Regular cardiac myocyte (primary cell): Measurements from ENCODE around the gene PATL1. TPM values are rescaled to one million over a fixed set of nuclear protein-coding genes. Genes with fewer than 3 reads are reported as not detected.

Experiments
- total RNA-seq: library from RNA; depleted of rRNA; stranded (reverse); fragments of >200 nt; gene quantifications from 2 replicates; pipeline ENCODE4 v1.2.3, GENCODE V29; 2014

Gene PATL1
- total RNA-seq = 4.5 and 5.2 TPM in 2 replicates

GRCh38 chr11:59668950-59669610 is at the start of gene PATL1:
Gene PATL1 (minus strand): TSS chr11:59669037. CDS start chr11:59668895, 142 bp downstream.

GRCh38 chr11:59713745-59714144 is 44.9 kb upstream of the PATL1 start, which contains the start of gene OR10V1:
Gene OR10V1 (minus strand): TSS chr11:59713845. CDS start chr11:59713845, 0 bp downstream.

GRCh38 chr11:59615637-59616395 is 53.0 kb downstream of the PATL1 start, which contains the start of gene OSBP:
Gene OSBP (minus strand): TSS chr11:59615774. CDS start chr11:59615664, 110 bp downstream.

Other genes starting within 250 kb of the PATL1 start
- gene OR5A2, start 242.6 kb downstream of the PATL1 start, total RNA-seq = not detected in 2 replicates
- not detected in 2 replicates for gene OR5A1, start 232.6 kb downstream of the PATL1 start, total RNA-seq
- not detected in 2 replicates for gene OR4D6, start 212.1 kb downstream of the PATL1 start, total RNA-seq
- not detected in 2 replicates for gene OR4D10, start 195.7 kb downstream of the PATL1 start, total RNA-seq
- gene OR4D11, start 165.5 kb downstream of the PATL1 start, total RNA-seq = not detected in 2 replicates
- gene OR4D9, start 157.5 kb downstream of the PATL1 start, total RNA-seq = not detected in 2 replicates
- 29.1 and 30.4 TPM in 2 replicates for gene OSBP, start 53.3 kb downstream of the PATL1 start, total RNA-seq
- gene OR10V1, start 44.8 kb upstream of the PATL1 start, total RNA-seq = not detected in 2 replicates
- 13.8 and 24.0 TPM in 2 replicates for gene STX3, start 86.3 kb upstream of the PATL1 start, total RNA-seq
- gene MRPL16, start 141.7 kb upstream of the PATL1 start, total RNA-seq = 29.0 and 45.1 TPM in 2 replicates
- not detected in 2 replicates for gene CBLIF, start 176.5 kb upstream of the PATL1 start, total RNA-seq
- not detected in 2 replicates for gene TCN1, start 197.4 kb upstream of the PATL1 start, total RNA-seq
- gene OOSP3, start 209.7 kb upstream of the PATL1 start, total RNA-seq = not detected in 2 replicates